ENCODE data around the gene TUBGCP4. TPM values are rescaled to one million over a fixed set of nuclear protein-coding genes. Genes with fewer than 3 reads are reported as not detected.

The TUBGCP4 gene
- total and polyA plus RNA-seq, 3 experiments from 2014 or later, result 11.3 to 44.0 (median 39.1) TPM

DNA sequence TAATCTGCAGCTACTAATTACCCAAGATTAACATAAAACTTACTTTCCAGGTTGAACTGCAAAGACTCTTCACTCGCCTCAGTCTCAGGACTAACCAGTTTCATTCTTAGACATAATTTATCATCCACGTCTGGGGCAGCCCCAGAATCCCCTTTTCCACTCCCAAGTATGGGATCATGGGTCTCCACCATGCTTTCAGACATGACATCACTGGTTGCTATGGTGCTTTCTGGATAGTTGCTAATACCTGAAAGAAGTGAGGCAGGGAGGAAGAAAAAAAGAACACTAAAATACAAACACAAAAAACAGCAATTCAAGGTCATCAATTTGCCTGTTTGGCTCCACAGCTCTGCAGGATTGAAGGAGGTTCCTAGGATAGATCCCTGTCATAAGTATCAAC lies 75.4 kb downstream of the TUBGCP4 start:
- H3K4me1 Mint-ChIP-seq, result peaks cover 0 to under 1% (median 0%) of the 10 kb centered on the region in 3 donors
- Histone ChIP-seq H3K9me3 (ENCODE audit: low read length) (no peaks in the 10 kb centered on the region), H3K36me3 (ENCODE audit: insufficient read depth, low read length) (peaks cover 5% of the 10 kb centered on the region), H3K4me1 (ENCODE audit: insufficient read depth, low read length) (no peaks in the 10 kb centered on the region), H3K4me3 (ENCODE audit: low read length) (no peak overlapping the region), H3K27me3 (ENCODE audit: insufficient read depth, low read length, poor library complexity, severe bottlenecking) (no peaks in the 10 kb centered on the region), H3K27ac (ENCODE audit: low read depth, low read length) (no peak overlapping the region)
- no peak overlapping the region for H3K4me3 Mint-ChIP-seq
- H3K36me3 Mint-ChIP-seq, result peaks cover 0 to 41% (median 13%) of the 10 kb centered on the region in 3 donors
- no peak for DNase-seq
- peak overlapping the region in 1 of 8 donors; percentile 8 for H3K27ac Mint-ChIP-seq
- ChIA-PET CTCF (no interaction called here), POLR2A (no interaction called here)
- H3K27me3 Mint-ChIP-seq, result no peaks in the 10 kb centered on the region
- H3K9me3 Mint-ChIP-seq, result peaks cover 0 to 2% (median 0%) of the 10 kb centered on the region in 5 donors

DNA sequence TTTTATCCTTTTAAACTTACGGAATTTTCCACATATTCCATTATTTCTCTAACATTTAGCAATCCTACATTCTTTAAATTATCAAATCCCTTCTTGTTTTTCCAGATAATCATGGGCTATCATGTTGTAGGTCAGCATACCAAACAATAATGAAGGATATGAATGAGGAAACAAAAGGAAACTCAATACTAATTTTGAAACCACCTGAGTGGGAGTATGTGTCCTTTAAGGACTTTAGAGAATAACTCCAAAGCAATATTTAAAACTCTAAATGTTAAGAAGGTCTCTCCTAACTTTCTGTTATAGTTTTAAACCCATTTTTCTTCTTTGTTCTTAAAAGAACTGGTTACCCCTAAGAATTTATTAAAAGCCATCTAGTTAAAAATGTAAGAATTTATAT lies 79.1 kb downstream of the TUBGCP4 start:
- H3K4me3 ChIP-seq (ENCODE audit: low read length), result no peak overlapping the region
- Mint-ChIP-seq H3K9me3 (peaks cover 0 to 2% (median 0%) of the 10 kb centered on the region in 5 donors), H3K27me3 (no peaks in the 10 kb centered on the region), H3K36me3 (peaks cover 0 to 37% (median 11%) of the 10 kb centered on the region in 3 donors), H3K4me1 (no peaks in the 10 kb centered on the region), H3K4me3 (no peak overlapping the region), H3K27ac (no peak overlapping the region)
- H3K9me3 ChIP-seq (ENCODE audit: low read length), result no peaks in the 10 kb centered on the region
- ChIA-PET POLR2A (no interaction called here), CTCF (no interaction called here)
- no peak overlapping the region for H3K27ac ChIP-seq (ENCODE audit: low read depth, low read length)
- no peaks in the 10 kb centered on the region for H3K27me3 ChIP-seq (ENCODE audit: insufficient read depth, low read length, poor library complexity, severe bottlenecking)
- peaks cover 5% of the 10 kb centered on the region for H3K36me3 ChIP-seq (ENCODE audit: insufficient read depth, low read length)
- no peak for DNase-seq
- no peaks in the 10 kb centered on the region for H3K4me1 ChIP-seq (ENCODE audit: insufficient read depth, low read length)

Other genes starting within 250 kb of the TUBGCP4 start
- gene TMEM62, start 237.5 kb upstream of the TUBGCP4 start, total RNA-seq, result 10 to 100 TPM; 13.2 to 18.1 TPM
- 11.2 TPM for gene TMEM62, start 237.5 kb upstream of the TUBGCP4 start, polyA plus RNA-seq
- 10 to 100 TPM; 61.8 to 63.2 TPM for gene CCNDBP1, start 185.7 kb upstream of the TUBGCP4 start, total RNA-seq
- 204 TPM for gene CCNDBP1, start 185.7 kb upstream of the TUBGCP4 start, polyA plus RNA-seq
- gene EPB42, start 150.1 kb upstream of the TUBGCP4 start, total RNA-seq, result not detected
- not detected for gene EPB42, start 150.1 kb upstream of the TUBGCP4 start, polyA plus RNA-seq
- under 1 TPM in 1 of 2 experiments, not detected in 1; 0.18 TPM for gene TGM5, start 104.2 kb upstream of the TUBGCP4 start, total RNA-seq
- gene TGM5, start 104.2 kb upstream of the TUBGCP4 start, polyA plus RNA-seq, result not detected
- gene TGM7, start 68.8 kb upstream of the TUBGCP4 start, total RNA-seq, result not detected
- gene TGM7, start 68.8 kb upstream of the TUBGCP4 start, polyA plus RNA-seq, result not detected
- 10 to 100 TPM; 14.9 to 16.5 TPM for gene LCMT2, start 40.5 kb upstream of the TUBGCP4 start, total RNA-seq
- gene LCMT2, start 40.5 kb upstream of the TUBGCP4 start, polyA plus RNA-seq, result 4.4 TPM
- 10 to 100 TPM; 25.3 to 26.6 TPM for gene ZSCAN29, start 58 bp upstream of the TUBGCP4 start, total RNA-seq
- 7.5 TPM for gene ZSCAN29, start 58 bp upstream of the TUBGCP4 start, polyA plus RNA-seq
- 10 to 100 TPM; 28.7 to 29.1 TPM for gene TP53BP1, start 122.1 kb downstream of the TUBGCP4 start, total RNA-seq
- 8.2 TPM for gene TP53BP1, start 122.1 kb downstream of the TUBGCP4 start, polyA plus RNA-seq
- under 1 TPM; 0.75 to 0.92 TPM for gene MAP1A, start 146.5 kb downstream of the TUBGCP4 start, total RNA-seq
- gene MAP1A, start 146.5 kb downstream of the TUBGCP4 start, polyA plus RNA-seq, result 0.09 TPM
- 10 to 100 TPM; 26.9 to 35.6 TPM for gene PPIP5K1, start 219.1 kb downstream of the TUBGCP4 start, total RNA-seq
- 7.1 TPM for gene PPIP5K1, start 219.1 kb downstream of the TUBGCP4 start, polyA plus RNA-seq
- gene CKMT1B, start 222.9 kb downstream of the TUBGCP4 start, total RNA-seq, result not detected
- not detected for gene CKMT1B, start 222.9 kb downstream of the TUBGCP4 start, polyA plus RNA-seq
- under 1 TPM; 0.27 to 0.63 TPM for gene STRC, start 247.7 kb downstream of the TUBGCP4 start, total RNA-seq
- gene STRC, start 247.7 kb downstream of the TUBGCP4 start, polyA plus RNA-seq, result not detected

Data from CD8-positive, alpha-beta memory T cell (primary cell).